SK-N-SH (cell line): Measurements from ENCODE around the gene AHRR.
A peak's percentile ranks its signal among the peaks of the same experiment; 100 is the strongest.

Source experiments
- ELF1 ChIP-seq: IDR thresholded peaks from 2 replicates; pipeline ENCODE4 v1.4.0; 2012
- EP300 ChIP-seq, 2 experiments: IDR thresholded peaks; 2 replicates each; pipeline versions ENCODE4 v1.4.0 to v1.6.1; 2012; ENCODE audit warnings: borderline replicate concordance in 1 of 2, low read depth in 1 of 2, low read length in 1 of 2
- EZH2phosphoT487 ChIP-seq: fragments of 200-600 bp; sonication (generic); IDR thresholded peaks from 2 replicates; pipeline ENCODE4 v1.6.1; 2017; ENCODE audit warnings: low read depth, mixed run types, mild to moderate bottlenecking, antibody characterized with exemption, moderate library complexity, borderline replicate concordance
- GATA2 ChIP-seq: sonication (generic); formaldehyde crosslinking; IDR thresholded peaks from 2 replicates; pipeline ENCODE4 v1.5.0; 2020; ENCODE audit warnings: mild to moderate bottlenecking, missing genetic modification reagents
- JUND ChIP-seq: IDR thresholded peaks from 2 replicates; pipeline ENCODE4 v1.4.0; 2012
- MAX ChIP-seq: IDR thresholded peaks from 2 replicates; pipeline ENCODE4 v1.4.0; 2012; ENCODE audit warnings: low read depth
- MXI1 ChIP-seq: IDR thresholded peaks from 2 replicates; pipeline ENCODE4 v1.6.1; 2012; ENCODE audit warnings: mild to moderate bottlenecking, low read depth, low read length, improper control_type of control experiment
- SIN3A ChIP-seq: IDR thresholded peaks from 2 replicates; pipeline ENCODE4 v1.6.1; 2012; ENCODE audit warnings: low read depth, mild to moderate bottlenecking, low read length, moderate library complexity, borderline replicate concordance
- YY1 ChIP-seq: IDR thresholded peaks from 2 replicates; pipeline ENCODE4 v1.4.0; 2012; ENCODE audit warnings: low read depth, mild to moderate bottlenecking
- TF ChIP-seq, protein P1 (sequence below): fragments of 200-600 bp; sonication (generic); IDR thresholded peaks from 2 replicates; pipeline ENCODE4 v1.6.1; 2017; ENCODE audit warnings: antibody characterized with exemption, mild to moderate bottlenecking, moderate library complexity
- TF ChIP-seq, protein P2 (sequence below): IDR thresholded peaks from 2 replicates; pipeline ENCODE4 v1.6.1; 2012; ENCODE audit warnings: mild to moderate bottlenecking, low read depth, low read length, moderate library complexity

DNA sequence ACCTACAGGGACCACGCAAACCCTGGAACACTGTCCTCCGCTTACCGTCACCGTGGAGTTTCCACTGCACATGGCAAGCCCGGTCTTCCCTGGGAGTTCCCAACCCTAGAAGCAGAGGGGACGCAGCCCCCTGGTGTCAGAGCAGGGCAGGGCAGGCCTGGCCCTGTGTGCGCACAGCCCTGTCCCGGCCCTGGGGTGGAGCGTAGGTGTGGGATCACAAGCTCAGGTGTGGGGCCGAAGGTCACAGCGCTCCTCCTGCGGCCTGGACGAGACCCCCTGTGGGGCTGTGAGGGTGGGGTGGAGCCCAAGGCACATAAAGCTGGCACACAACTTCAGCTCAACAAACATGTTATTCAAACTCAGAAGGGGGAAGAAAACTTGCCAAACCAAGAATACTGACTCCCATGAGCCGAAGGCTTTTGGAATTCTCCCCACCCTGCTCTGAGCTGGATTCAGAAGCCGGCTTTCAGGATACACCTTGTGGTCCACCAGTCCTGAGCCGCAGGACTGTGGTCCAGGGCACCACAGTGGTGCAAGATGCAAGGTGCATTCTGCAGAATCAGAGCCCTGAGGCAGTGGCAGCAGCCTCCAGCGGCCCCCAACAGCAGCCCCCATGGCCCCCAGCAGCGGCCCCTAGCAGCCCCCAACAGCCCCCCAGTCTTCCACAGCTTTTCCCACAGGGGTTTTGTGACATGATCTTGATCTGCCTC lies 109.6 kb downstream of the AHRR start:
- TF ChIP-seq EP300 (IDR thresholded peaks at IDR 0.05; ENCODE audit: borderline replicate concordance in 1 of 2, low read depth in 1 of 2, low read length in 1 of 2) (no peak), MAX (no peak), JUND (no peak), GATA2 (CRISPR knock-in tag) (no peak), YY1 (no peak), EZH2phosphoT487 (no peak), SIN3A (no peak), MXI1 (no peak), ELF1 (no peak)
- TF ChIP-seq, protein P1, sequence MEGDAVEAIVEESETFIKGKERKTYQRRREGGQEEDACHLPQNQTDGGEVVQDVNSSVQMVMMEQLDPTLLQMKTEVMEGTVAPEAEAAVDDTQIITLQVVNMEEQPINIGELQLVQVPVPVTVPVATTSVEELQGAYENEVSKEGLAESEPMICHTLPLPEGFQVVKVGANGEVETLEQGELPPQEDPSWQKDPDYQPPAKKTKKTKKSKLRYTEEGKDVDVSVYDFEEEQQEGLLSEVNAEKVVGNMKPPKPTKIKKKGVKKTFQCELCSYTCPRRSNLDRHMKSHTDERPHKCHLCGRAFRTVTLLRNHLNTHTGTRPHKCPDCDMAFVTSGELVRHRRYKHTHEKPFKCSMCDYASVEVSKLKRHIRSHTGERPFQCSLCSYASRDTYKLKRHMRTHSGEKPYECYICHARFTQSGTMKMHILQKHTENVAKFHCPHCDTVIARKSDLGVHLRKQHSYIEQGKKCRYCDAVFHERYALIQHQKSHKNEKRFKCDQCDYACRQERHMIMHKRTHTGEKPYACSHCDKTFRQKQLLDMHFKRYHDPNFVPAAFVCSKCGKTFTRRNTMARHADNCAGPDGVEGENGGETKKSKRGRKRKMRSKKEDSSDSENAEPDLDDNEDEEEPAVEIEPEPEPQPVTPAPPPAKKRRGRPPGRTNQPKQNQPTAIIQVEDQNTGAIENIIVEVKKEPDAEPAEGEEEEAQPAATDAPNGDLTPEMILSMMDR = peak; percentile 63
- TF ChIP-seq, protein P2, sequence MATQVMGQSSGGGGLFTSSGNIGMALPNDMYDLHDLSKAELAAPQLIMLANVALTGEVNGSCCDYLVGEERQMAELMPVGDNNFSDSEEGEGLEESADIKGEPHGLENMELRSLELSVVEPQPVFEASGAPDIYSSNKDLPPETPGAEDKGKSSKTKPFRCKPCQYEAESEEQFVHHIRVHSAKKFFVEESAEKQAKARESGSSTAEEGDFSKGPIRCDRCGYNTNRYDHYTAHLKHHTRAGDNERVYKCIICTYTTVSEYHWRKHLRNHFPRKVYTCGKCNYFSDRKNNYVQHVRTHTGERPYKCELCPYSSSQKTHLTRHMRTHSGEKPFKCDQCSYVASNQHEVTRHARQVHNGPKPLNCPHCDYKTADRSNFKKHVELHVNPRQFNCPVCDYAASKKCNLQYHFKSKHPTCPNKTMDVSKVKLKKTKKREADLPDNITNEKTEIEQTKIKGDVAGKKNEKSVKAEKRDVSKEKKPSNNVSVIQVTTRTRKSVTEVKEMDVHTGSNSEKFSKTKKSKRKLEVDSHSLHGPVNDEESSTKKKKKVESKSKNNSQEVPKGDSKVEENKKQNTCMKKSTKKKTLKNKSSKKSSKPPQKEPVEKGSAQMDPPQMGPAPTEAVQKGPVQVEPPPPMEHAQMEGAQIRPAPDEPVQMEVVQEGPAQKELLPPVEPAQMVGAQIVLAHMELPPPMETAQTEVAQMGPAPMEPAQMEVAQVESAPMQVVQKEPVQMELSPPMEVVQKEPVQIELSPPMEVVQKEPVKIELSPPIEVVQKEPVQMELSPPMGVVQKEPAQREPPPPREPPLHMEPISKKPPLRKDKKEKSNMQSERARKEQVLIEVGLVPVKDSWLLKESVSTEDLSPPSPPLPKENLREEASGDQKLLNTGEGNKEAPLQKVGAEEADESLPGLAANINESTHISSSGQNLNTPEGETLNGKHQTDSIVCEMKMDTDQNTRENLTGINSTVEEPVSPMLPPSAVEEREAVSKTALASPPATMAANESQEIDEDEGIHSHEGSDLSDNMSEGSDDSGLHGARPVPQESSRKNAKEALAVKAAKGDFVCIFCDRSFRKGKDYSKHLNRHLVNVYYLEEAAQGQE = no peak
